ENCODE measurements around the gene SLC45A1.

DNA sequence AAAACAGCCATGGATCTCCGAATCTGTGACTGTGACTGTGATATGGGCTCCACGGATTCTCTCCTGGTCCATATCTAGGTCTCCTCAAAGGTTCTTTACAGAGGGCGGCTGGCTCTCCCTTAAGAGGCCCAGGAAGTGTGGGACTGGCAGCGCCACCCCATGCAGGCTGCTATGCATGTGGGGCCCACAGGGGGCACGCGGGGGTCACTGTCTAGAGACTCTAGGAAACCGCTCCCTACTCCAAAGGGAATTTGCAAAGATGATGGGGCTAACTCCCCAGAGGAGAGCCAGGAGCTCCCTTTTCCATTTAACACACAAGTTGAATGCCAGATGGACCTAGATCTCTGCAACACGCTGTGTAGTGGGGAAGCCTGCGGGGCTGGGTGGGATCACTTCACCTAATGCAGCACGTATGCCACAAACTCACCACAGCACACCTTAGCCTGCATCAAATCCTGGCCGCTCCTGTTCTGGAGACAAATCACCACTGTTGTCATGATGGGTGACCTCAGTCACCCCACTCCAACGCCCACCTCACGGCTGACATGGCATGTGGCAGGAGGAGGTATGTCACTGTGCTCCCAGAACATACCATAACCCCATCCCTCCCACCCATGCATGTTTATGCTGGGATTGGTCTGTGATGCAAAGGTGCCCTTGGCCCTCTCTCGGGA, 61.7 kb downstream of the SLC45A1 start:
- TF ChIP-seq EP300 (IDR thresholded peaks at IDR 0.05; ENCODE audit: low read length) (no peak), SMARCC2 (IDR thresholded peaks at IDR 0.05; ENCODE audit: low read depth) (no peak), ZC3H11A (IDR thresholded peaks at IDR 0.05; ENCODE audit: low read depth, low read length) (no peak), ESRRA (IDR thresholded peaks at IDR 0.05; ENCODE audit: borderline replicate concordance, low read depth) (no peak), ZNF696 (CRISPR knock-in tag; conservative IDR thresholded peaks at IDR 0.05) (no peak), CBFB (CRISPR knock-in tag; IDR thresholded peaks at IDR 0.05) (no peak), TEAD4 (IDR thresholded peaks at IDR 0.05; ENCODE audit: low read length) (no peak), TEAD4 (CRISPR knock-in tag; IDR thresholded peaks at IDR 0.05; ENCODE audit: borderline replicate concordance) (no peak), TAF7 (tag; IDR thresholded peaks at IDR 0.05) (no peak)
- TF ChIP-seq, protein P1, sequence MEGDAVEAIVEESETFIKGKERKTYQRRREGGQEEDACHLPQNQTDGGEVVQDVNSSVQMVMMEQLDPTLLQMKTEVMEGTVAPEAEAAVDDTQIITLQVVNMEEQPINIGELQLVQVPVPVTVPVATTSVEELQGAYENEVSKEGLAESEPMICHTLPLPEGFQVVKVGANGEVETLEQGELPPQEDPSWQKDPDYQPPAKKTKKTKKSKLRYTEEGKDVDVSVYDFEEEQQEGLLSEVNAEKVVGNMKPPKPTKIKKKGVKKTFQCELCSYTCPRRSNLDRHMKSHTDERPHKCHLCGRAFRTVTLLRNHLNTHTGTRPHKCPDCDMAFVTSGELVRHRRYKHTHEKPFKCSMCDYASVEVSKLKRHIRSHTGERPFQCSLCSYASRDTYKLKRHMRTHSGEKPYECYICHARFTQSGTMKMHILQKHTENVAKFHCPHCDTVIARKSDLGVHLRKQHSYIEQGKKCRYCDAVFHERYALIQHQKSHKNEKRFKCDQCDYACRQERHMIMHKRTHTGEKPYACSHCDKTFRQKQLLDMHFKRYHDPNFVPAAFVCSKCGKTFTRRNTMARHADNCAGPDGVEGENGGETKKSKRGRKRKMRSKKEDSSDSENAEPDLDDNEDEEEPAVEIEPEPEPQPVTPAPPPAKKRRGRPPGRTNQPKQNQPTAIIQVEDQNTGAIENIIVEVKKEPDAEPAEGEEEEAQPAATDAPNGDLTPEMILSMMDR (IDR thresholded peaks at IDR 0.05 in 2 of 3, conservative IDR thresholded peaks at IDR 0.05 in 1 of 3; ENCODE audit: insufficient read depth in 2 of 3, low read depth in 1 of 3, low read length in 3 of 3): no peak
- TF ChIP-seq, protein P2, sequence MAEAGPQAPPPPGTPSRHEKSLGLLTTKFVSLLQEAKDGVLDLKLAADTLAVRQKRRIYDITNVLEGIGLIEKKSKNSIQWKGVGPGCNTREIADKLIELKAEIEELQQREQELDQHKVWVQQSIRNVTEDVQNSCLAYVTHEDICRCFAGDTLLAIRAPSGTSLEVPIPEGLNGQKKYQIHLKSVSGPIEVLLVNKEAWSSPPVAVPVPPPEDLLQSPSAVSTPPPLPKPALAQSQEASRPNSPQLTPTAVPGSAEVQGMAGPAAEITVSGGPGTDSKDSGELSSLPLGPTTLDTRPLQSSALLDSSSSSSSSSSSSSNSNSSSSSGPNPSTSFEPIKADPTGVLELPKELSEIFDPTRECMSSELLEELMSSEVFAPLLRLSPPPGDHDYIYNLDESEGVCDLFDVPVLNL (CRISPR knock-in tag; IDR thresholded peaks at IDR 0.05; ENCODE audit: low read depth): no peak
- TF ChIP-seq, protein P3, sequence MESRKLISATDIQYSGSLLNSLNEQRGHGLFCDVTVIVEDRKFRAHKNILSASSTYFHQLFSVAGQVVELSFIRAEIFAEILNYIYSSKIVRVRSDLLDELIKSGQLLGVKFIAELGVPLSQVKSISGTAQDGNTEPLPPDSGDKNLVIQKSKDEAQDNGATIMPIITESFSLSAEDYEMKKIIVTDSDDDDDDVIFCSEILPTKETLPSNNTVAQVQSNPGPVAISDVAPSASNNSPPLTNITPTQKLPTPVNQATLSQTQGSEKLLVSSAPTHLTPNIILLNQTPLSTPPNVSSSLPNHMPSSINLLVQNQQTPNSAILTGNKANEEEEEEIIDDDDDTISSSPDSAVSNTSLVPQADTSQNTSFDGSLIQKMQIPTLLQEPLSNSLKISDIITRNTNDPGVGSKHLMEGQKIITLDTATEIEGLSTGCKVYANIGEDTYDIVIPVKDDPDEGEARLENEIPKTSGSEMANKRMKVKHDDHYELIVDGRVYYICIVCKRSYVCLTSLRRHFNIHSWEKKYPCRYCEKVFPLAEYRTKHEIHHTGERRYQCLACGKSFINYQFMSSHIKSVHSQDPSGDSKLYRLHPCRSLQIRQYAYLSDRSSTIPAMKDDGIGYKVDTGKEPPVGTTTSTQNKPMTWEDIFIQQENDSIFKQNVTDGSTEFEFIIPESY (CRISPR knock-in tag; IDR thresholded peaks at IDR 0.05): no peak
- TF ChIP-seq, protein P4, sequence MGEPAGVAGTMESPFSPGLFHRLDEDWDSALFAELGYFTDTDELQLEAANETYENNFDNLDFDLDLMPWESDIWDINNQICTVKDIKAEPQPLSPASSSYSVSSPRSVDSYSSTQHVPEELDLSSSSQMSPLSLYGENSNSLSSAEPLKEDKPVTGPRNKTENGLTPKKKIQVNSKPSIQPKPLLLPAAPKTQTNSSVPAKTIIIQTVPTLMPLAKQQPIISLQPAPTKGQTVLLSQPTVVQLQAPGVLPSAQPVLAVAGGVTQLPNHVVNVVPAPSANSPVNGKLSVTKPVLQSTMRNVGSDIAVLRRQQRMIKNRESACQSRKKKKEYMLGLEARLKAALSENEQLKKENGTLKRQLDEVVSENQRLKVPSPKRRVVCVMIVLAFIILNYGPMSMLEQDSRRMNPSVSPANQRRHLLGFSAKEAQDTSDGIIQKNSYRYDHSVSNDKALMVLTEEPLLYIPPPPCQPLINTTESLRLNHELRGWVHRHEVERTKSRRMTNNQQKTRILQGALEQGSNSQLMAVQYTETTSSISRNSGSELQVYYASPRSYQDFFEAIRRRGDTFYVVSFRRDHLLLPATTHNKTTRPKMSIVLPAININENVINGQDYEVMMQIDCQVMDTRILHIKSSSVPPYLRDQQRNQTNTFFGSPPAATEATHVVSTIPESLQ (CRISPR knock-in tag; IDR thresholded peaks at IDR 0.05): no peak
- TF ChIP-seq, protein P5, sequence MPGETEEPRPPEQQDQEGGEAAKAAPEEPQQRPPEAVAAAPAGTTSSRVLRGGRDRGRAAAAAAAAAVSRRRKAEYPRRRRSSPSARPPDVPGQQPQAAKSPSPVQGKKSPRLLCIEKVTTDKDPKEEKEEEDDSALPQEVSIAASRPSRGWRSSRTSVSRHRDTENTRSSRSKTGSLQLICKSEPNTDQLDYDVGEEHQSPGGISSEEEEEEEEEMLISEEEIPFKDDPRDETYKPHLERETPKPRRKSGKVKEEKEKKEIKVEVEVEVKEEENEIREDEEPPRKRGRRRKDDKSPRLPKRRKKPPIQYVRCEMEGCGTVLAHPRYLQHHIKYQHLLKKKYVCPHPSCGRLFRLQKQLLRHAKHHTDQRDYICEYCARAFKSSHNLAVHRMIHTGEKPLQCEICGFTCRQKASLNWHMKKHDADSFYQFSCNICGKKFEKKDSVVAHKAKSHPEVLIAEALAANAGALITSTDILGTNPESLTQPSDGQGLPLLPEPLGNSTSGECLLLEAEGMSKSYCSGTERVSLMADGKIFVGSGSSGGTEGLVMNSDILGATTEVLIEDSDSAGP (CRISPR knock-in tag; IDR thresholded peaks at IDR 0.05): no peak
- TF ChIP-seq, protein P6, sequence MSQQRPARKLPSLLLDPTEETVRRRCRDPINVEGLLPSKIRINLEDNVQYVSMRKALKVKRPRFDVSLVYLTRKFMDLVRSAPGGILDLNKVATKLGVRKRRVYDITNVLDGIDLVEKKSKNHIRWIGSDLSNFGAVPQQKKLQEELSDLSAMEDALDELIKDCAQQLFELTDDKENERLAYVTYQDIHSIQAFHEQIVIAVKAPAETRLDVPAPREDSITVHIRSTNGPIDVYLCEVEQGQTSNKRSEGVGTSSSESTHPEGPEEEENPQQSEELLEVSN (IDR thresholded peaks at IDR 0.05; ENCODE audit: borderline replicate concordance in 1 of 2, extremely low read depth in 1 of 2, insufficient read depth in 1 of 2, insufficient read length in 1 of 2, low read depth in 1 of 2, low read length in 1 of 2, poor library complexity in 1 of 2, severe bottlenecking in 1 of 2): no peak

Measured in K562 (cell line).